CD4-positive, alpha-beta T cell treated with Interleukin-12 subunit alpha and Interleukin-12 subunit beta, for 1 hour (primary cell): ENCODE measurements around the gene TMEM87B.

ENCODE experiments used
- DNase-seq: peaks from one replicate; pipeline ENCODE4 v3.0.0-alpha.2; 2020

Gene TMEM87B

GRCh38 chr2:112054847-112055729 is at the start of gene TMEM87B:
Gene TMEM87B (plus strand): TSS chr2:112055269. CDS start chr2:112055592, 323 bp downstream.
- peak; percentile 98 for DNase-seq

GRCh38 chr2:112005406-112006075 is 49.5 kb upstream of the TMEM87B start:
- DNase-seq, result no peak

- DNase-seq, result no peak
These were observed 49.0 kb upstream of the TMEM87B start for GRCh38 chr2:112006076-112006410.

- no peak for DNase-seq
These were observed 47.6 kb upstream of the TMEM87B start for GRCh38 chr2:112007493-112007892.

- DNase-seq, result no peak
These were observed 46.1 kb upstream of the TMEM87B start for GRCh38 chr2:112008910-112009485.

- DNase-seq, result no peak
These were observed 44.3 kb upstream of the TMEM87B start for GRCh38 chr2:112010751-112011150.

- DNase-seq, result no peak
These were observed 42.5 kb upstream of the TMEM87B start for GRCh38 chr2:112012556-112012955.

GRCh38 chr2:112018846-112019245 is 36.2 kb upstream of the TMEM87B start:
- DNase-seq, result no peak

- no peak for DNase-seq
These were observed 35.5 kb upstream of the TMEM87B start for GRCh38 chr2:112019569-112019982.

- no peak for DNase-seq
These were observed 34.5 kb upstream of the TMEM87B start for GRCh38 chr2:112020561-112020960.

GRCh38 chr2:112021290-112021689 is 33.8 kb upstream of the TMEM87B start:
- no peak for DNase-seq

- no peak for DNase-seq
These were observed 33.3 kb upstream of the TMEM87B start for GRCh38 chr2:112021781-112022231.

GRCh38 chr2:112023707-112024106 is 31.4 kb upstream of the TMEM87B start:
- no peak for DNase-seq

GRCh38 chr2:112024231-112024630 is 30.8 kb upstream of the TMEM87B start:
- no peak for DNase-seq

- no peak for DNase-seq
These were observed 30.1 kb upstream of the TMEM87B start for GRCh38 chr2:112024896-112025491.

GRCh38 chr2:112026509-112026908 is 28.6 kb upstream of the TMEM87B start:
- no peak for DNase-seq

GRCh38 chr2:112027767-112028166 is 27.3 kb upstream of the TMEM87B start:
- no peak for DNase-seq

GRCh38 chr2:112029164-112029563 is 25.9 kb upstream of the TMEM87B start:
- DNase-seq, result no peak

GRCh38 chr2:112031473-112032223 is 23.4 kb upstream of the TMEM87B start:
- DNase-seq, result no peak

- no peak for DNase-seq
These were observed 22.9 kb upstream of the TMEM87B start for GRCh38 chr2:112032224-112032586.

GRCh38 chr2:112032689-112033465 is 22.2 kb upstream of the TMEM87B start:
- DNase-seq, result no peak

GRCh38 chr2:112033600-112033999 is 21.5 kb upstream of the TMEM87B start:
- no peak for DNase-seq
